Aorta (tissue), 5 donors: Measurements from ENCODE around the gene GRID2. TPM values are rescaled to one million over a fixed set of nuclear protein-coding genes. Genes with fewer than 3 reads are reported as not detected.

ENCODE experiments used
- ATAC-seq: fragments of 200-7000 bp; cut with Tn5 transposase; one replicate; pipeline ENCODE4 v1.9.1; 2022; ENCODE audit warnings: moderate library complexity; ENCODE audit not compliant: low FRiP score
- DNase-seq, 2 donors: peaks; one replicate each; pipeline ENCODE4 v3.0.0-alpha.2; 2020
- H3K27ac ChIP-seq, 2 donors: one replicate each; pipeline ENCODE4 v1.5.1; 2013; ENCODE audit warnings: low read length in 2 of 2, mild to moderate bottlenecking in 2 of 2, moderate library complexity in 2 of 2, control low read depth in 1 of 2, inconsistent platforms in 1 of 2, low read depth in 1 of 2
- H3K27me3 ChIP-seq, 2 donors: one replicate each; pipeline ENCODE4 v1.6.1; 2013; ENCODE audit warnings: control low read depth in 1 of 2, low read length in 1 of 2, mild to moderate bottlenecking in 1 of 2, moderate library complexity in 1 of 2; ENCODE audit not compliant: insufficient read depth in 2 of 2, control insufficient read depth in 1 of 2
- H3K36me3 ChIP-seq, 2 donors: one replicate each; pipeline ENCODE4 v1.6.1; 2013; ENCODE audit warnings: control low read depth in 1 of 2, low read length in 1 of 2, mild to moderate bottlenecking in 1 of 2; ENCODE audit not compliant: insufficient read depth in 2 of 2, control insufficient read depth in 1 of 2
- H3K4me1 ChIP-seq, 2 donors: one replicate each; pipeline ENCODE4 v1.6.1; 2013; ENCODE audit warnings: low read length in 2 of 2, control low read depth in 1 of 2, mild to moderate bottlenecking in 1 of 2, moderate library complexity in 1 of 2; ENCODE audit not compliant: insufficient read depth in 2 of 2, control insufficient read depth in 1 of 2
- H3K4me3 ChIP-seq, 2 donors: one replicate each; pipeline ENCODE4 v1.5.1; 2013; ENCODE audit warnings: low read length in 2 of 2, control low read depth in 1 of 2, mild to moderate bottlenecking in 1 of 2
- H3K9me3 ChIP-seq: one replicate; pipeline ENCODE4 v1.6.1; 2013; ENCODE audit warnings: mild to moderate bottlenecking, low read length; ENCODE audit not compliant: control insufficient read depth
- WGBS, 2 donors: extraction: QIAGEN DNeasy Blood & Tissue Kit; methylation state at CpG; one replicate each; pipeline ENCODE4 v1.1.7; 2013; 5-methylcytosine and 5-hydroxymethylcytosine counted together
- intact Hi-C, 2 donors: fragments of 100-400 bp; cut with DNase I; formaldehyde crosslinking; loops; one replicate each; pipeline versions ENCODE4 v1.14.2 to v1.15.0; 2022
- polyA plus RNA-seq, 2 donors: library from polyadenylated mRNA; stranded (reverse); fragments of 200-250 nt; gene quantifications; one replicate each; pipeline ENCODE4 v1.2.3, GENCODE V29; 2013
- total RNA-seq, 2 donors: library from RNA; stranded (reverse); fragmentation: NEBNext Ultra II Directional; extraction: Animal tissue kit (Norgen Biotek cat#: 25700); gene quantifications; one replicate each; pipeline ENCODE4 v1.2.1, GENCODE V29; 2021
- donor health status: healthy with polysubstance abuse.
- donor health status: Bipolar disorder and iron deficiency.
- donor health status: DM: no; HTN: no; CAD: no.
- donor health status: DM: no; HTN: no; CAD: no.
- donor health status: DM: yes; HTN: yes; CAD: no.

The GRID2 gene
- total and polyA plus RNA-seq, 4 donors = 0.13 to 0.18 TPM; not detected in 2

- no peaks in the 10 kb centered on the region for H3K27me3 ChIP-seq
- no peak overlapping the region for H3K4me3 ChIP-seq
- H3K27ac ChIP-seq = no peak overlapping the region
- DNase-seq = no peak
- H3K36me3 ChIP-seq = no peaks in the 10 kb centered on the region
- no peak for ATAC-seq
- WGBS, 2 donors = 39 to 46% methylated on average over 4 of the region's 4 CpGs
- H3K9me3 ChIP-seq = no peaks in the 10 kb centered on the region
- intact Hi-C loops = no loop called here
- H3K4me1 ChIP-seq = no peaks in the 10 kb centered on the region
Measured at GRCh38 chr4:92791871-92792440, 488.2 kb downstream of the GRID2 start.

- no peak overlapping the region for H3K27ac ChIP-seq
Measured at GRCh38 chr4:92809381-92809780, 505.6 kb downstream of the GRID2 start.

GRCh38 chr4:92812652-92813051, 508.9 kb downstream of the GRID2 start:
- H3K9me3 ChIP-seq = no peaks in the 10 kb centered on the region
- ATAC-seq (no peak), DNase-seq (no peak)
- H3K27me3 ChIP-seq = no peaks in the 10 kb centered on the region
- no peak overlapping the region for H3K27ac ChIP-seq
- WGBS, 2 donors = 60 to 66% methylated on average over 1 of the region's 1 CpG
- H3K4me3 ChIP-seq = no peak overlapping the region
- intact Hi-C loops = no loop called here
- no peaks in the 10 kb centered on the region for H3K4me1 ChIP-seq
- no peaks in the 10 kb centered on the region for H3K36me3 ChIP-seq

More at GRCh38 chr4:92809381-92809780, 505.6 kb downstream of the GRID2 start:
- Histone ChIP-seq H3K4me1 (no peaks in the 10 kb centered on the region), H3K27me3 (no peaks in the 10 kb centered on the region), H3K9me3 (no peaks in the 10 kb centered on the region), H3K36me3 (no peaks in the 10 kb centered on the region), H3K4me3 (no peak overlapping the region)
- ATAC-seq (no peak), DNase-seq (no peak)
- WGBS, 2 donors = 89 to 91% methylated on average over 2 of the region's 2 CpGs
- intact Hi-C loops = no loop called here

- intact Hi-C loops = no loop called here
- 91 to 92% methylated on average over 1 of the region's 1 CpG for WGBS, 2 donors
Measured at GRCh38 chr4:92814677-92815076, 510.9 kb downstream of the GRID2 start.

GRCh38 chr4:92825256-92825655, 521.5 kb downstream of the GRID2 start:
- no peak for ATAC-seq
- 31 to 38% methylated on average over 3 of the region's 3 CpGs for WGBS, 2 donors
- Histone ChIP-seq H3K27me3 (no peaks in the 10 kb centered on the region), H3K36me3 (no peaks in the 10 kb centered on the region), H3K4me1 (no peaks in the 10 kb centered on the region), H3K4me3 (no peak overlapping the region), H3K27ac (no peak overlapping the region), H3K9me3 (peaks cover 2% of the 10 kb centered on the region)
- intact Hi-C loops = no loop called here
- no peak for DNase-seq

More at GRCh38 chr4:92814677-92815076, 510.9 kb downstream of the GRID2 start:
- Histone ChIP-seq H3K9me3 (no peaks in the 10 kb centered on the region), H3K36me3 (no peaks in the 10 kb centered on the region), H3K4me3 (no peak overlapping the region), H3K27me3 (no peaks in the 10 kb centered on the region), H3K4me1 (no peaks in the 10 kb centered on the region), H3K27ac (no peak overlapping the region)
- DNase-seq (no peak), ATAC-seq (no peak)

- Histone ChIP-seq H3K27ac (no peak overlapping the region), H3K27me3 (no peaks in the 10 kb centered on the region), H3K9me3 (peaks cover 2% of the 10 kb centered on the region), H3K4me1 (no peaks in the 10 kb centered on the region), H3K36me3 (no peaks in the 10 kb centered on the region), H3K4me3 (no peak overlapping the region)
- intact Hi-C loops = no loop called here
- ATAC-seq = no peak
- DNase-seq = no peak
Measured at GRCh38 chr4:92825791-92826190, 522.0 kb downstream of the GRID2 start.

GRCh38 chr4:92830771-92831170, 527.0 kb downstream of the GRID2 start:
- ATAC-seq = no peak
- no peak overlapping the region for H3K27ac ChIP-seq
- no peaks in the 10 kb centered on the region for H3K36me3 ChIP-seq
- no peak for DNase-seq
- no peaks in the 10 kb centered on the region for H3K27me3 ChIP-seq
- no peaks in the 10 kb centered on the region for H3K4me1 ChIP-seq
- H3K4me3 ChIP-seq = no peak overlapping the region
- H3K9me3 ChIP-seq = no peaks in the 10 kb centered on the region
- intact Hi-C loops = no loop called here

GRCh38 chr4:92840880-92841279, 537.1 kb downstream of the GRID2 start:
- Histone ChIP-seq H3K27me3 (no peaks in the 10 kb centered on the region), H3K36me3 (no peaks in the 10 kb centered on the region), H3K4me1 (no peaks in the 10 kb centered on the region), H3K9me3 (no peaks in the 10 kb centered on the region), H3K4me3 (no peak overlapping the region), H3K27ac (no peak overlapping the region)
- DNase-seq (no peak), ATAC-seq (no peak)
- intact Hi-C loops = no loop called here

GRCh38 chr4:92843784-92844183, 540.0 kb downstream of the GRID2 start:
- no peaks in the 10 kb centered on the region for H3K4me1 ChIP-seq
- ATAC-seq (no peak), DNase-seq (no peak)
- no peak overlapping the region for H3K4me3 ChIP-seq
- no peaks in the 10 kb centered on the region for H3K9me3 ChIP-seq
- intact Hi-C loops = no loop called here
- H3K27ac ChIP-seq = no peak overlapping the region
- no peaks in the 10 kb centered on the region for H3K27me3 ChIP-seq
- H3K36me3 ChIP-seq = no peaks in the 10 kb centered on the region
- WGBS, 2 donors = 92% methylated on average over 4 of the region's 4 CpGs
